ENCODE measurements around the gene PSMA2.

DNA sequence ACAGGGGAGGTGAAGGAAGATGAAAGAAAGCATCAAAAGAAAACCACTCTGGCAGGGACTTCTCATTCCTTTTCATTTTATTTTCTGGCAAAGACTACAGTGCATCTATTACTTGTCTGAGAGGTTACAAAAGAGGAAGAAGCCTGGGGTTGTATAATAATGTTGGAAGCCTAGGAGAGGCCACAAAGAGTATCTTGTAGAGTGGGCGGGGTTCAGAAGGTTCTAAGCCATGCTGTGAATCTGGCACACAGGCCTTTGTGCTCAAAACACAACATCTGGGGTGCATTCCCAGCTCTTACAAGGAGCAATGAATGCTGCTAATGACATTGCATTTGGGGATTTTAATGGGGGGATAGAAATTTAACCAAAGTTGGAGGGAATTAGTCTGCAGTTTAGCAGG lies 49.6 kb upstream of the PSMA2 start:
- TF ChIP-seq, protein P1, sequence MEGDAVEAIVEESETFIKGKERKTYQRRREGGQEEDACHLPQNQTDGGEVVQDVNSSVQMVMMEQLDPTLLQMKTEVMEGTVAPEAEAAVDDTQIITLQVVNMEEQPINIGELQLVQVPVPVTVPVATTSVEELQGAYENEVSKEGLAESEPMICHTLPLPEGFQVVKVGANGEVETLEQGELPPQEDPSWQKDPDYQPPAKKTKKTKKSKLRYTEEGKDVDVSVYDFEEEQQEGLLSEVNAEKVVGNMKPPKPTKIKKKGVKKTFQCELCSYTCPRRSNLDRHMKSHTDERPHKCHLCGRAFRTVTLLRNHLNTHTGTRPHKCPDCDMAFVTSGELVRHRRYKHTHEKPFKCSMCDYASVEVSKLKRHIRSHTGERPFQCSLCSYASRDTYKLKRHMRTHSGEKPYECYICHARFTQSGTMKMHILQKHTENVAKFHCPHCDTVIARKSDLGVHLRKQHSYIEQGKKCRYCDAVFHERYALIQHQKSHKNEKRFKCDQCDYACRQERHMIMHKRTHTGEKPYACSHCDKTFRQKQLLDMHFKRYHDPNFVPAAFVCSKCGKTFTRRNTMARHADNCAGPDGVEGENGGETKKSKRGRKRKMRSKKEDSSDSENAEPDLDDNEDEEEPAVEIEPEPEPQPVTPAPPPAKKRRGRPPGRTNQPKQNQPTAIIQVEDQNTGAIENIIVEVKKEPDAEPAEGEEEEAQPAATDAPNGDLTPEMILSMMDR (IDR thresholded peaks at IDR 0.05) = no peak
- no peak for TF ChIP-seq RELA (CRISPR knock-in tag; IDR thresholded peaks at IDR 0.05; ENCODE audit: borderline replicate concordance)
